ENCODE data around the gene KRT85. TPM values are rescaled to one million over a fixed set of nuclear protein-coding genes. Genes with fewer than 3 reads are reported as not detected.

Gene KRT85
- polyA plus RNA-seq, 3 donors from 2014 or later, result not detected

GRCh38 chr12:52369211-52369610 lies 1.9 kb upstream of the KRT85 start:
- no peak for DNase-seq
- no peak overlapping the region for H3K27ac Mint-ChIP-seq
- peaks cover 0 to 4% (median 0%) of the 10 kb centered on the region in 3 donors for H3K36me3 Mint-ChIP-seq
- H3K9me3 Mint-ChIP-seq, result peaks cover 0 to 6% (median 0%) of the 10 kb centered on the region in 6 donors
- H3K27me3 Mint-ChIP-seq (ENCODE audit: low read depth in 3 of 3), result peaks cover 14 to 20% (median 19%) of the 10 kb centered on the region in 3 donors
- H3K4me3 Mint-ChIP-seq, result no peak overlapping the region
- no peaks in the 10 kb centered on the region for H3K4me1 Mint-ChIP-seq

- no peaks in the 10 kb centered on the region for H3K4me1 Mint-ChIP-seq
- H3K27ac Mint-ChIP-seq, result no peak overlapping the region
- no peak overlapping the region for H3K4me3 Mint-ChIP-seq
- H3K9me3 Mint-ChIP-seq, result peaks cover 0 to 6% (median 0%) of the 10 kb centered on the region in 6 donors
- H3K36me3 Mint-ChIP-seq, result peaks cover 0 to 4% (median 0%) of the 10 kb centered on the region in 3 donors
- peaks cover 12 to 20% (median 19%) of the 10 kb centered on the region in 3 donors for H3K27me3 Mint-ChIP-seq (ENCODE audit: low read depth in 3 of 3)
- no peak for DNase-seq
Measured at GRCh38 chr12:52368508-52368907, 1.2 kb upstream of the KRT85 start.

GRCh38 chr12:52367876-52368275 lies 595 bp upstream of the KRT85 start:
- no peak for DNase-seq
- peaks cover 2 to 5% of the 10 kb centered on the region in 2 donors for H3K4me1 Mint-ChIP-seq
- peaks cover 0 to 4% (median 0%) of the 10 kb centered on the region in 3 donors for H3K36me3 Mint-ChIP-seq
- H3K4me3 Mint-ChIP-seq, result no peak overlapping the region
- H3K9me3 Mint-ChIP-seq, result peaks cover 0 to 6% (median 0%) of the 10 kb centered on the region in 6 donors
- peaks cover 14 to 22% (median 20%) of the 10 kb centered on the region in 3 donors for H3K27me3 Mint-ChIP-seq (ENCODE audit: low read depth in 3 of 3)
- no peak overlapping the region for H3K27ac Mint-ChIP-seq

- H3K36me3 Mint-ChIP-seq, result no peaks in the 10 kb centered on the region
Measured at GRCh38 chr12:52364901-52365489, 2.3 kb downstream of the KRT85 start.

GRCh38 chr12:52364061-52364460 lies 3.2 kb downstream of the KRT85 start:
- H3K27ac Mint-ChIP-seq, result no peak overlapping the region
- no peaks in the 10 kb centered on the region for H3K36me3 Mint-ChIP-seq
- H3K4me1 Mint-ChIP-seq, result peaks cover 32 to 36% of the 10 kb centered on the region in 2 donors
- H3K9me3 Mint-ChIP-seq, result peaks cover 0 to 4% (median 0%) of the 10 kb centered on the region in 6 donors
- H3K27me3 Mint-ChIP-seq (ENCODE audit: low read depth in 3 of 3), result peaks cover 13 to 25% (median 15%) of the 10 kb centered on the region in 3 donors
- no peak for DNase-seq
- no peak overlapping the region for H3K4me3 Mint-ChIP-seq

More at GRCh38 chr12:52364901-52365489, 2.3 kb downstream of the KRT85 start:
- Mint-ChIP-seq H3K27me3 (ENCODE audit: low read depth in 3 of 3) (peaks cover 10 to 22% (median 12%) of the 10 kb centered on the region in 3 donors), H3K4me1 (peaks cover 23 to 26% of the 10 kb centered on the region in 2 donors), H3K9me3 (peaks cover 0 to 4% (median 0%) of the 10 kb centered on the region in 6 donors), H3K4me3 (no peak overlapping the region), H3K27ac (no peak overlapping the region)
- no peak for DNase-seq

- Mint-ChIP-seq H3K4me1 (peaks cover 41 to 44% of the 10 kb centered on the region in 2 donors), H3K4me3 (no peak overlapping the region), H3K9me3 (peaks cover 0 to 4% (median 0%) of the 10 kb centered on the region in 6 donors), H3K27ac (peak overlapping the region in 1 of 6 donors; percentile 40), H3K27me3 (ENCODE audit: low read depth in 3 of 3) (peaks cover 10 to 19% (median 10%) of the 10 kb centered on the region in 3 donors), H3K36me3 (no peaks in the 10 kb centered on the region)
- no peak for DNase-seq
Measured at GRCh38 chr12:52363111-52363679, 4.1 kb downstream of the KRT85 start.

GRCh38 chr12:52362118-52362726 lies 5.1 kb downstream of the KRT85 start:
- DNase-seq, result no peak
- Mint-ChIP-seq H3K27me3 (ENCODE audit: low read depth in 3 of 3) (peaks cover 9 to 21% (median 10%) of the 10 kb centered on the region in 3 donors), H3K27ac (peak overlapping the region in 1 of 6 donors; percentile 7), H3K4me1 (peaks cover 46 to 49% of the 10 kb centered on the region in 2 donors), H3K36me3 (no peaks in the 10 kb centered on the region), H3K4me3 (no peak overlapping the region), H3K9me3 (peaks cover 0 to 4% (median 0%) of the 10 kb centered on the region in 6 donors)

- peaks cover 9 to 20% (median 15%) of the 10 kb centered on the region in 3 donors for H3K27me3 Mint-ChIP-seq (ENCODE audit: low read depth in 3 of 3)
- H3K4me3 Mint-ChIP-seq, result peak overlapping the region in 2 of 5 donors; percentile 30 to 52
- H3K27ac Mint-ChIP-seq, result peak overlapping the region in 4 of 6 donors; percentile 1 to 12 (median 8)
- peaks cover 46 to 49% of the 10 kb centered on the region in 2 donors for H3K4me1 Mint-ChIP-seq
- H3K9me3 Mint-ChIP-seq, result peaks cover 0 to 4% (median 0%) of the 10 kb centered on the region in 6 donors
- H3K36me3 Mint-ChIP-seq, result no peaks in the 10 kb centered on the region
- peak; percentile 43 to 67 (median 50) for DNase-seq
Measured at GRCh38 chr12:52361553-52361952, 5.7 kb downstream of the KRT85 start.

- H3K36me3 Mint-ChIP-seq, result no peaks in the 10 kb centered on the region
- DNase-seq, result no peak
- no peak overlapping the region for H3K4me3 Mint-ChIP-seq
- H3K9me3 Mint-ChIP-seq, result peaks cover 0 to 4% (median 0%) of the 10 kb centered on the region in 6 donors
- peaks cover 46 to 49% of the 10 kb centered on the region in 2 donors for H3K4me1 Mint-ChIP-seq
- peaks cover 9 to 20% (median 13%) of the 10 kb centered on the region in 3 donors for H3K27me3 Mint-ChIP-seq (ENCODE audit: low read depth in 3 of 3)
- H3K27ac Mint-ChIP-seq, result no peak overlapping the region
Measured at GRCh38 chr12:52360663-52361271, 6.5 kb downstream of the KRT85 start.

- Mint-ChIP-seq H3K36me3 (no peaks in the 10 kb centered on the region), H3K27ac (no peak overlapping the region), H3K4me1 (peaks cover 46 to 49% of the 10 kb centered on the region in 2 donors), H3K27me3 (ENCODE audit: low read depth in 3 of 3) (peaks cover 9 to 20% (median 15%) of the 10 kb centered on the region in 3 donors), H3K4me3 (no peak overlapping the region), H3K9me3 (peaks cover 0 to 4% (median 0%) of the 10 kb centered on the region in 6 donors)
- no peak for DNase-seq
Measured at GRCh38 chr12:52360106-52360662, 7.1 kb downstream of the KRT85 start.

GRCh38 chr12:52359621-52360061 lies 7.6 kb downstream of the KRT85 start:
- Mint-ChIP-seq H3K36me3 (no peaks in the 10 kb centered on the region), H3K27ac (no peak overlapping the region), H3K4me1 (peaks cover 46 to 49% of the 10 kb centered on the region in 2 donors), H3K9me3 (peaks cover 0 to 2% (median 0%) of the 10 kb centered on the region in 6 donors), H3K4me3 (peak overlapping the region in 1 of 5 donors; percentile 1), H3K27me3 (ENCODE audit: low read depth in 3 of 3) (peaks cover 7 to 23% (median 15%) of the 10 kb centered on the region in 3 donors)
- DNase-seq, result no peak

- Mint-ChIP-seq H3K4me1 (peaks cover 46 to 49% of the 10 kb centered on the region in 2 donors), H3K27ac (peak overlapping the region in 1 of 6 donors; percentile 67), H3K9me3 (no peaks in the 10 kb centered on the region), H3K4me3 (peak overlapping the region in 2 of 5 donors; percentile 14 to 61), H3K36me3 (no peaks in the 10 kb centered on the region), H3K27me3 (ENCODE audit: low read depth in 3 of 3) (peaks cover 12 to 23% (median 17%) of the 10 kb centered on the region in 3 donors)
- DNase-seq, result peak; percentile 21 to 47 (median 28)
Measured at GRCh38 chr12:52358575-52359350, 8.5 kb downstream of the KRT85 start.
